HG03469 (cell line): ENCODE results near the gene ASCC1.
"Not testable (repeated sequence)": the region's sequence is repeated elsewhere in the genome, so short reads cannot be mapped to it uniquely, and the experiment has no call there.

Experiments used
- ATAC-seq: cut with Tn5 transposase; IDR thresholded peaks from one replicate; pipeline ENCODE4 v1.9.1; 2021; ENCODE audit warnings: mild to moderate bottlenecking, moderate library complexity, moderate number of reproducible peaks; ENCODE audit not compliant: unreplicated experiment

ASCC1 gene

DNA sequence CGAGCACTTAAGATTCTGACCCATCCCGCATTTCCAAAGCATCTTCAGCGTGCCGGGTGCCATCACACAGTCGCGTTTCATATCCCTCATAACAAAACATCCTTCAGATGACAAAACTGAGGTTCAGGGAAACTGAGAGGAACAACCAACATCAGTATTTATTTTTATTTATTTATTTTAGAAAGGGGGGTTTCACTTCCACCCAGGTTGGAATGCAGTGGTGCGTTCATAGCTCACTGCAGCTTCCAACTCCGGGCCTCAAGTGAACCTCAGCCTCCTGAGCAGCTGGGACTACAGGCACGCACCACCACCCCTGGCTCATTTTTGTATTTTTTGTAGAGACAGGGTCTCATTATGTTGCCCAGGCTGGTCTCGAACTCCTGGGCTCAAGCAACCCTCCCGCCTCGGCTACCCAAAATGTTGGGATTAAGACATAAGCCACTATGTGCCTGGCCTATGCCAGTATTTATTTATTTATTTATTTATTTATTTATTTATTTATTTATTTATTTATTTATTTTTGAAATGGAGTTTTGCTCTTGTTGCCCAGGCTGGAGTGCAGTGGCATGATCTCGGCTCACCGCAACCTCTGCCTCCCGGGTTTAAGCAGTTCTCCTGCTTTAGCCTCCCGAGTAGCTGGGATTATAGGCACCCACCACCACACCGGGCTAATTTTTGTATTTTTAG lies 33.2 kb upstream of the ASCC1 start:
- not testable (repeated sequence) for ATAC-seq

DNA sequence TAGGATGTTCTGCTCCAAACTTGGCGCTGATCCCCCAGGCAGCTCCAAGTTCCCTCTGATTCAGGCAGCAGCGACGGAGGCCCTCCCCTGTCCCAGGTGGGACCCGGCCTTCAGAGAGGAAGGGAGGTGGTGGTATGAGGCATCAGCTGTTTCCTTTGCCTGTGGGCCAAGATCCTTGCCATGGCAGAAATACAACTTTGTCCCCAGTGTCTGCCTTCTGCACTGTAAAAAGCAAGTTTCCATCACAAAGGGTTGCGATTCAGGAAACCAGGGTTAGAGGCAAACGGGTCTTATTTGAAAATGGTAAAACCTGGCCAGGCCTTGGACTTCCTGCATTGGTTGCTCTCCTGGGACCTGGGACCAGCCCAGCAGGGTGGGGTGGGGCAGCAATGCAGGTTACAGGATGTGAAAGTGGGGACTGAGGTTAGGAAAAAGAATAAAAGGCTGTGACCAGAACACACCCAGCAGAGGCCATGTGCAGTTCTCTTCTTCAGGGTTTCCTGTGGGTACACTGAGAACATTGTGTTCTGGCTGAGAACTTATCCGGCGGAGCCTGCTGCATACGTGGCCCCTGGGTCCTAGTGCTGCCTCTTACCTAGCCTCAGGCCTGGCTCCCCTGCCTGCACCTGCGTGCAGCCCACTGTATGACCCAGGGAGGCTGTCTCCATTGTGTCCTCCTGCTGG lies 32.5 kb upstream of the ASCC1 start:
- ATAC-seq = peak; percentile 46

DNA sequence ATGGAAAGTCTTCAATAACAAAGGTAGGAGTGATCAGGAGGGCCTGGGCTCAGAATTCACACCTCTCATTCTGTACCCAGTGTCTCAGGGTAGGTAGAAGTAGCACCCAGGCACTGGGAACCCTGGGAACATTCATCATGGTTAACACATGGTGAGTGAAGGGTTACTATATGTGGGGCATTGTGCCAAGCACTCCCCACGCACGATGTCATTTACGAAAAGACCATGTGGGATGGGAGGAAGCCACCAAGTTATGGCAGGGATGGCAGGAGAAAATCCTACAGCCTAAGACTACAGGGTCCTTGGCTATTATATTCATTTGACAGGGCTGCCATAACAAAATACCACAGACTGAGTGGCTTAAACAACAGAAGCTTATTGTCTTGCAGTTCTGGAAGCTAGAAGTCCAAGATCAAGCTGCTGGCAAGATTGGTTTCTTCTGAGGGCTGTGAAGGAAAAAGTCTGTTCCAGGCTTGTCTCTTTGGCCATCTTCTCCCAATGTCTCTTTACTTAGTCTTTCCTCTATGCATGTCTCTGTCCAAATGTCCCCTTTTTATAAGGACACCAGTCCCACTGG lies 30.0 kb upstream of the ASCC1 start:
- no peak for ATAC-seq

DNA sequence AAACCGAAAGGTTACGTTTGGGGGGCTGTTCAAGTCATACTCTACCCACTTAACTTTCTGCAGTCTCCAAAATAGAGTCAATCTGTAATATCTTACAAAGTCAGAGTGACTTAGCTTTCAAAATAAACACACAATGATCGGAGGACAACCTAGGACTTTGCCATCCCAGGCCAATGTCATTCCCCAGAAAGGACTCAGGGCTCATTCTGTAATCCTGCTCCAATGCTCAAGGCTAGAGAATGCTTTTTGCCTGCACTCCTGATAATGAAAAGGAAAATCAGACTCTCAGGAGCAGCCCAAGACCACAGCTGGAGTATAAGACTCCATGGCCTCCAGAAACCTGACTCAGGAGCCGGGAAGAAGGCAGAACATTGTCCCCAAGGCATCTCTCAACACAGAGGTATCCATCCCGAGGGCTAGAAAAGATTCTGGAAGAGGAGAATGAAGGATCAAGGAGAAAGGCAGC lies 28.5 kb upstream of the ASCC1 start:
- ATAC-seq = no peak

DNA sequence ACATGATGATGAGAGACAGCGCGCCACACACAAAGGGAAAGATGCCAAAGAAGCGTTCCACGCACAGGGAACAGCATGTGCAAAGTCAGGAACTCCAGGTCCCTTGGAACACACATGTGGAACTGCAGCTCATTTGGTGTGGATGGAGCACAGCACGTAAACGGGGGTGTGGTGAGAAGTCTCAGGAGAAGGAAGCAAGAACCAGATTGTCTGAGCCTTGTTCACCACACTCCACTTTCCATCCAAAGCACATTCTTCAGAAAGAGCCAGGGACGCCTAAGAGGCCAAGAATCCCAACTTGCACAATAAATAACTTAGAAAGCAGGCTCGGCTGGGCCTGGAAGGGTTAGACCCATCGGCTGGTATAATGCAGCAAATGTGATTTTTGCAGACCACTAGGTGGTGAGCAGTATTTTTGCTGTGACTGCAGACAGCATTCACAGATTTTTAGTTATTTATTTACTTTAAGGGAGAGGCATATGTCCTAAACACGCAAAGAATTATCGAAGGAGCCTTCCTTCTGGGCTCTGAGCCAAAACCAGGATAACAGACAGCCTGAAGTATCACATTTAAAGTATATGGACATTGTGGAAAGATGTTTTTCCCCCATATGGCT lies 27.9 kb upstream of the ASCC1 start:
- no peak for ATAC-seq

DNA sequence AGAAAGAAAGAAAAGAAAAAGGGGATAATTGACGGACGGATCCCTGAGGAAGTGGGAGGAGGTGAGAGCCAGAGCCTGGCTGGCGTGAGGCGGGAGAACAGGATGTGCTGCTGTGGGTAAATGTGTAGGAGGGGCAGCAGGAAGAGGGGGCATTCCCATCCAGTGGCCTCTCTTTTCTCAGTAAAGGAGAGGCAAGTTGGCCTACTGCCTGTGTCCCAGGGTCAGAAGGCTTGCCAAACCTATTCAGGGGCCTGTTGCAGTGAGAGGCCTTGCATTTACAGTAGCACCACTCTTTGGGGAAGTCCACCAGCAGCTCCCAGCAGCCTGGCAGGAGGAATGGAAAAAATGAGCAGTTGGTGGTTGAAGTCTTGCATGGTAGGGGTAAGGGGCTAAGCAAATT lies 26.6 kb upstream of the ASCC1 start:
- no peak for ATAC-seq

DNA sequence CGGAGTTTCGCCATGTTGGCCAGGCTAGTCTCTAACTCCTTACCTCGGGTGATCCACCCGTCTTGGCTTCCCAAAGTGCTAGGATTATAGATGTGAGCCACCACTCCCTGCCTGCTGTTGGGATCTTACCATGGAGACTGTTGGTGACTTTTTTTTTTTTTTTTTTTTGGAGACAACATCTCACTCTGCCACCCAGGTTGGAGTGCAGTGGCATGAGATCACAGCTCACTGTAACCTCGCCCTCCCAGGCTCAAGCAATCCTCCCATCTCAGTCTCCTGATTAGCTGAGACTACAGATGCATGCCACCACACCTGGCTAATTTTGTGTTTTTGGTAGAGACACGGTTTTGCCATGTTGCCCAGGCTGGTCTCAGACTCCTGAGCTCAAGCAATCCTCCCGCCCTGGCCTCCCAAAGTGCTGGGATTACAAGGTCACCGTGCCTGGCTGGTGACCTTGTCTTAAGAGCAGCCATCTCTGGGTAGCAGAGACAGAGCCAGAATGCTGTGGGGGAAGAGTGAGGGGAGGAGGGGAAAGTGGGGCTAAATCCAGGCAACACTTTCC lies 25.7 kb upstream of the ASCC1 start:
- no peak for ATAC-seq

DNA sequence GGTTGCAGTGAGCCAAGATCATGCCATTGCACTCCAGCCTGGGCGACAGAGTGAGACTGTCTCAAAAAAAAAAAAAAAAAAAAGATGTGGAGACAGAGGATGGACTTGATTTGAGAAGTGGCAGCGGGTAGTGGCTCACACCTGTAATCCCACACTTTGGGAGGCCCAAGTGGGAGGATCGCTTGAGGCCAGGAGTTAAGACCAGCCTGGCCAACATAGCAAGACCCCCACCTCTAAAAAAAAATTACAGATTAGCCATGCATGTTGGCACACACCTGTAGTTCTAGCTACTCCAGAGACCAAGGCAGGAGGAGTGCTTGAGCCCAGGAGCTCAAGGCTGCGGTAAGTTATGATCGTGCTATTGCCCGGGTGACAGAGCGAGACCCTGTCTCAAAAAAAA lies 24.3 kb upstream of the ASCC1 start:
- ATAC-seq = no peak

DNA sequence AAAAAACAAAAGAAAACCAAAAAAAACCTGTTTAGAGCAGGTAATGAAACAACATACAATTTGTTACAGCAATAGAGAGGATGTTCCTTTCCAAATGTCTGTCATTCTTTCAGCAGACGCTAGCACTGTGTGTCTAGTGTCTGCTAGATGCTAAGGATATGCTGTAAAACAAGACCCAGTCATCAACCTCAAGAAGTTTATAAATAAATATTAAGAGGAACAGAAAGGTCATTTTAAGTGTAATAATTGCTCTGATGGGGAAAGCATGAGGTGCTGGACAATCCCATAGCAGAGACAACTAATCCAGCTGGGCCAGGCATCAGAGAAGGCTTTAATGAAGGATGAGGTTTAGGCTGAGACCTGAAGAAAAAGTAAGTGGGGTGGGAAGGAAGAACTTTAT lies 23.3 kb upstream of the ASCC1 start:
- ATAC-seq = no peak

DNA sequence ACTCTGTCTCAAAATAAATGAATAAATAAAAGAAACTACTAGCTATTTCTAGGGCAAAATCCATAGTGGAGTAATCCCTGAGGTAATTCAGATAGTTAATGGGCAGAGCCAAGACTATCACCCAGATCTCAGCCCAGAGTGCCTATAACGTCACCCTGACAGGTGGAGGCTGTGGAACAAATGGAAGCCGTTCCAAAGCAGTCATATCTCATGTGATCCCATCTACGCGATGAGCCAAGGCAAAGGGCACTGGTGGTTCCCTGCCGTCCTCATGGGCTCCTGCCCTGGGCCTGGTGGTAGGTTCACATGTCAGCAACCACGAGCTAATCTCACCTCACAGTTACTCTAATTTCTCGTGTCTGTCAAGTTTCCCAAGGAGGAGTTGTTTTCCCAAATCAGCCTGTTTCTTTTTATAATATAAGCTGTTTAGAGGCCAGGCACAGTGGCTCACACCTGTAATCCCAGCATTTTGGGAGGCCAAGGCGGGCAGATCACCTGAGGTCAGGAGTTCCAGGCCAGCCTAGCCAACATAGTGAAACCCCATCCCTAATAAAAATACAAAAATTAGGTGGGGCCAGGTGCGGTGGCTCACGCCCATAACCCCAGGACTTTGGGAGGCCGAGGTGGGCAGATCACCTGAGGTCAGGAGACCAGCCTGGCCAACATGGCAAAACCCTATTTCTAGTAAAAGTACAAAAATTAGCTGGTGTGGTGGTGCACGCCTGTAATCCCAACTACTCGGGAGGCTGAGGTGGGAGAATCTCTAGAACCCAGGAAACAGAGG lies 22.5 kb upstream of the ASCC1 start:
- no peak for ATAC-seq

DNA sequence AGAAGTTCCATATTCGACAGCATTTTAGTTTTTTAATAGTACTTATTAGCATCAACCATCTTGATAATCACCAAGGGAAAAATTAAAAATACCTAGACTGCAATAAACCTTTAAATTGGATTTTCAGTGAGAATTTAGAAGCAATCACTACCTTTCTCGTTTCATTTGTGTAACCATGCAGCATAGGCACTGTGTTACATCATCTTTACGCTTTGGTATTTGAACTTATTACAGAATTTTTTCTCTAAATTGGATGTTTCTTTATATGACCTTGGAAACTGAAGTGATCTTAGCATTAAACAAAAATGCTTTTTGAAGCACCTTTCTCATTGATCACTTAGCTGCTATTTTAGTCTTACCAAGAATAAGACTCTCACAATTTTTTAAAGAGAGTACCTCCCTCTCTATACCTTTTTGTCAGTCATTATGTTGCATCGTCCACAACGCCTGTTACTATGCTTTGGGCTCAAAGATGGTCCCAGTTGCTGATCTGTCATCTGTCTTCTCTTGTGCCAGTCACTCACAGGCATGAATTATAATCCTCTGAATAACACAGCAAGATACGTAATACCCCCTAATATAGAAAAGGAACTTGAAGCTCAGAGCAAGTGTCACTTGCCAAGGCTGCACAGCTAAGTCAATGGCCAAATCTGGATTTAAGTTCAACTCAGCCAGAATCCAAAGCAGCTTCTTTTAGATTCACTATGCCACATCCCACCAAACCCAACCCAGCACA lies 19.6 kb upstream of the ASCC1 start:
- no peak for ATAC-seq

DNA sequence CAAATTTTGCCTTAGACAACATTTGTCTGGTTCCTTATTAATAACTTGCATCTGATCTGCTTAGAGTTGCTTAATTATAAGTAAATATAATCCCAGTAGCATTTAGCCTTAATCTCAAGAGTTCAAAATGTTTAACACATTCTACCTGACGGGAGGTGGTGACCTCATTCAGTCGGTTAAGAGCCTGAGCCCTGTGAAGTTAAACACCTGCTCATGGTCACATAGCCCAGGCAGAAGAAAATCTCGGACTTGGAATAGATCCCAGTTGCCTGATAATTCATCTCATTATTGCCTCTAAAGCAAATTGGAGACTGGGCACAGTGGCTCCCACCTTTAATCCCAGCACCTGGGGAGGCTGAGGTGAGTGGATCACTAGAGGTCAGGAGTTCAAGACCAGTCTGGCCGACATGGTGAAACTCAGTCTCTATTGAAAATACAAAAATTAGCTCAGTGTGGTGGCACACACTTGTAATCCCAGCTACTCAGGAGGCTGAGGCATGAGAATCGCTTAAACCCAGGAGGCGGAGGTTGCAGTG lies 18.6 kb upstream of the ASCC1 start:
- ATAC-seq = no peak

DNA sequence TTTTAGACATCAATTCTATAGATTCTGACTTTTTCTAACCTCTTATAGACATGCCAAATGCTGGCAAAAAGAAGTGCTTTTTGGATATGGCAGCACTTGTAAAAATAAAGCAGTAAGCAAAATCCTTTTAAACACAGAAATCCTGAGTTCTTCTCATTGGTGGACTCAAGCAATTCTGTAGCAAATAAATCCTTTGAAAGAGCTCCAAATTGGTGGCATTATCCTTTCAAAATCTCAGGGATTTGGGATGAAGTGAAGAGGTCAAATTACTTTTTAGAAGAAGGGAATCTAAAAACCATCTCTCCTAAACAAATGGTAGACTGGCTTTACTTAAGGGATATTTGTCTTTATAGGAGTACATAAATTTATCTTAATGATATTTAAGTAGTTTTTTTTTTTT lies 17.5 kb upstream of the ASCC1 start:
- ATAC-seq = no peak

DNA sequence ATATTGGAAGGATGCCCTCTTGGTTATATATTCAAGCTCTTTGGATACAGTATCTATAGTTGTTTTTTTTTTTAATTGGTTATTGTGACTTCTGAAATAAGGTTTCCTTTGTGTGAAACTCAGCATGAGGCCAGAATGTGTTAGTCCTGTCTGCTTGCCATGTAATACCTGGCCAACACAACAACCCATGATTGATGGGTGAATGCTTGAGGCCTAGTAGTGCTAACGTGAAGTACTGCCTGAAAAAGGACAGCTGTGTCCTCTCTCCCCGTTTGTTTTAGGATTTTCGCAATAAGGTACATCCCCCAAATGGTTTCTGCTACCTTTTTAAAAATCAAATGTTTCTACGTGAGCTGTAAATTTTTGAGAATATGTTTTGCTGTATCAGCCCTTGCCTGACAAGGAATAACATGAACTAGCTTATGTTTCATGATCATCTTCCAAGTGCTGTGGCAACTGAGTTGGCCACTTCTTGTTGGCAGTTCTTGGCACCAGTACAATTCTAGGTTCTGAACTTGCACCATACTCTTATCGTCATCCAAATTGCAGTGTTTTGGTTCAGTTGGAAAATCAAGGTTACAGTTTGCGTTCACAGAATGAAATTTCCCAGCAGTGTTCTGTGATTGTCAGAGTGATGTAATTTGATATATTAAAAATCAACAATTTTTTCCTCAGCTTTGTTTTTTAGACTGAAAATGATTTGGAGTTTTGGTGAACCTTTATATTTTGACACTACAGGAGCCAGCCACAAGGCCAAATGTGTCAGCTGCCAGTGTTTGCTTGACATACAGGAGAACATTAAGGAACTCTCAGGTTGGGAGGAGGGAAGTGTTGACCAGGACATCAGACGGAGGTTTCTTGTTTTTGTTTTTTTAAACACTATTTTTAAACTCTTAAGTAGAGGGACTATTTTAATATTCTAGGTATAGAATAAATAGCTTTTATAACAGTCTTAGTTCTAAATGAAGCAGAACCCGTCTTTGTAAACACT lies 13.5 kb upstream of the ASCC1 start:
- ATAC-seq = no peak

DNA sequence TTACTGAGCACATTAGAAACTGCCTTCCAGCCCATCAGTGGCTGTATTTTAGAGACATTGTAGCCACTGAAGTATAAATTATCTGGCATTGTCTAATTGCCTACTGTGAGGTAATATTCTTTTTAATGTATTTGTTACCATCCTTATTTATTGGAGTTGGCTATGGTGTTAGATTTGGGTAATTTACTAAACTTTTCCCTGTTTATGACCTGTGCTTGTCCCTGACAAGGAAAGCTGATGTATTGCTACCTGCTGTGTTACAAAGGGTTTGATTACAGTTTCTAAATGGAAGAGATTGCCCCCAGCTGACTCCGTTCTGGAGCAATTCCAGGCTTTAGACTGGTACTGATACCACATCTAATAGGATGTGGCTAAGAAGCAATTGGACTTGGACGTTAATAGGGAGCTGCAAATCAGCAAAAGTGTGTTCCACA lies 12.3 kb upstream of the ASCC1 start:
- no peak for ATAC-seq

DNA sequence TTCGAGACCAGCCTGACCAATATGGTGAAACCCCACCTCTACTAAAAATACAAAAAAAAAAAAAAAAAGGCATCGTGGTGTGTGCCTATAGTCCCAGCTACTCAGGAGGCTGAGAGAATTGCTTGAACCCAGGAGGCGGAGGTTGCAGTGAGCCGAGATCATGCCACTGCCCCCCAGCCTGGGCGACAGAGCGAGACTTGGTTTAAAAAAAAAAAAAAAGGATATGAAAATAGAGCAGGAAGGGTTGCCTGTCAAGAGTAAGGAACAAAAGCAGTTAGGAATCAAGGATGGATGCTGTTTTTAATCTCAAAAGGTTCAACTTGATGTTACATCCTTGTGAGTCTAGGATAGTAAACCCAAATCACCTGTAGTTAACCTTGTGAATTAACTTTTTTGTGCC lies 11.8 kb upstream of the ASCC1 start:
- no peak for ATAC-seq

DNA sequence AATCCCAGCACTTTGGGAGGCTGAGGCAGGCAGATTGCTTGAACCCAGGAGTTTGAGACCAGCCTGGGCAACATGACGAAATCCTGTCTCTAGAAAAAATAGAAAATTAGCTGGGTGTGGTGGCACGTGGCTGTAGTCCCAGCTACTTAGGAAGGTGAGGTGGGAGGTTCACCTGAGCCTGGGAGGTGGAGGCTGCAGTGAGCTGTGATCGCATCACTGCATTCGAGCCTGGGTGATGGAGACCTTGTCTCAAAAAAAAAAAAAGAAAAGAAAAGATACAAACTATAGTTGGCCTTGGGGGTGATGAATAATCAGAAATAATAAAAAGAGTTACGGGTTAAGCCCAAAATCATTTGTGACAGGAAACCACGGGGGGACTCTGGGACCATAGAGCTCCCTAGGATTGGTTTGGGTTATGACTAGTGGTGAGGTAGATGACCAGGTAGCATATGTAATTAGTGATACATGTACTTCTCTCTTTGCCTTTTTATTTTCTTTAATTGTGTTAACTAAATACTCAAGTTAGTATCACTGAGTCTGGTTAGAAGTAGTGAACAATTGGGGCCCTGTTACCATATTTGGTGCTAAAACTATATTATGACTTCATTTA lies 10.4 kb upstream of the ASCC1 start:
- no peak for ATAC-seq

DNA sequence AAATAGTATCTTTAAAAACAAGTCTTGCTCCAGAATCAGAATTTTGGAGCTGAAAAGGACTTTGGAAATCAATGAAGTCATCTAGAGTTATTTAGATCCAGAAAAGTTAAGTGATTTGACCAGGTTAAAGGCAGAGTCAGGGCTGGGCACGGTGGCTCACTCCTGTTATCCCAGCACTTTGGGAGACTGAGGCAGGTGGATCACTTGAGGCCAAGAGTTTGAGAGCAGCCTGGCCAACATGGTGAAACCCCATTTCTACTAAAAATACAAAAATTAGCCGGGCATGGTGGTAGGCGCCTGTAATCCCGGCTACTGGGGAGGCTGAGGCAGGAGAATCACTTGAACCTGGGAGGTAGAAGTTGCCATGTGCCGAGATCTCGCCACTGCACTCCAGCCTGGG lies 8.1 kb upstream of the ASCC1 start:
- ATAC-seq = not testable (repeated sequence)
